Measurements from ENCODE around the gene ABCA9. TPM values are rescaled to one million over a fixed set of nuclear protein-coding genes. Genes with fewer than 3 reads are reported as not detected.

ABCA9 gene
- total and polyA plus RNA-seq, 9 of the 15 experiments (the other 6 are each of a cell fraction or from before 2014, with no cell fraction given) = 0.04 TPM; not detected in 8

DNA sequence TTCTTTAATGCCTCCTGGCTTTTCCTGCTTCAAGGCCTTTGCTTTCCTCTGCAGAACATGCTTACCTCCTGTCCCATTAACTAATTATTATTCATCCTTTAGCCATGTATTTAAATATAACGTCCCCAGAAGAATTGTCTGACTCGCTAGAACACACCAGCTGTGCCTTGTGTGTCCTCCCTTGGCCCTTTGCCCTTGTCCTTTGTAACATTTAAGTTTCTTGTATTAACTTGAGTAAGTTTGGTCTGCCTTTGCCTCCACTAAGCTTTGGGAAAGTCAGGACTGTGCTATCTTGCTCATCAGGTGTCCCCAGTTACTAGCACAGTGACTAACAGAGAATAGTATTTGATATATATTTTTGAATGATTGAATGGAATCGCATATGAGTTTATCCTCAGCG is 29.6 kb upstream of the ABCA9 start:
- in situ Hi-C loops (cut with MboI) (no loop called here), intact Hi-C loops (cut with micrococcal nuclease) (no loop called here)
- H3K9me1 ChIP-seq (ENCODE audit: control insufficient read depth, insufficient read depth, low read length) = no peaks in the 10 kb centered on the region
- BruUV-seq (replicated peaks) = no TSS peak
- FAIRE-seq = no peak
- no peak overlapping the region for H3K4me2 ChIP-seq (ENCODE audit: insufficient read depth, low read length)
- no peak overlapping the region for H3K9ac ChIP-seq (ENCODE audit: insufficient read depth in 1 of 2, low read depth in 2 of 2, low read length in 2 of 2)
- ChIA-PET CTCF (ENCODE audit: low intra/inter-chr PET ratio) (no interaction called here), POLR2A (no interaction called here)
- 90% methylated on average over 3 of the region's 4 CpGs for WGBS (ENCODE audit: insufficient coverage, low coverage, missing lambda C conversion rate)
- ATAC-seq = no peak
- H3K4me3 ChIP-seq = no peak overlapping the region
- H3K27me3 ChIP-seq (ENCODE audit: control insufficient read depth in 2 of 2, insufficient read depth in 2 of 2, low read length in 2 of 2) = no peaks in the 10 kb centered on the region
- peaks cover 3 to 27% of the 10 kb centered on the region in 2 experiments; a peak in 4 of 5 replicates for H3K4me1 ChIP-seq (replicated peaks in 1 of 2; ENCODE audit: control insufficient read depth in 2 of 2, insufficient read depth in 2 of 2, low read length in 2 of 2)
- no peaks in the 10 kb centered on the region for H3K79me2 ChIP-seq (ENCODE audit: control insufficient read depth, insufficient read depth, low read length)
- H2AFZ ChIP-seq (ENCODE audit: low read depth, low read length) = no peak overlapping the region
- no peak for DNase-seq (ENCODE audit: extremely low read depth in 1 of 4, low spot score in 3 of 4)
- H4K20me1 ChIP-seq (replicated peaks; ENCODE audit: control insufficient read depth, insufficient read depth, low read length) = no peaks in the 10 kb centered on the region
- H3K27ac ChIP-seq (ENCODE audit: extremely low read depth, low read depth, low read length) = no peak overlapping the region; the same call in 2 of the 3 replicates
- peaks cover 18% of the 10 kb centered on the region for H3K9me3 ChIP-seq (replicated peaks; ENCODE audit: control insufficient read depth, insufficient read depth, low read depth, low read length)
- H3K36me3 ChIP-seq (ENCODE audit: control insufficient read depth, insufficient read depth, low read length) = peaks cover 7% of the 10 kb centered on the region; the same call in 2 of the 3 replicates
- TF ChIP-seq ZEB2 (IDR thresholded peaks at IDR 0.05) (no peak), ESRRA (IDR thresholded peaks at IDR 0.05; ENCODE audit: borderline replicate concordance, low read depth) (no peak), RBM14 (IDR thresholded peaks at IDR 0.05; ENCODE audit: borderline replicate concordance, insufficient read depth, low read depth, low read length) (no peak), KLF10 (CRISPR knock-in tag; IDR thresholded peaks at IDR 0.05) (no peak), SMARCB1 (IDR thresholded peaks at IDR 0.05; ENCODE audit: insufficient read length, low read depth) (no peak), MTA2 (IDR thresholded peaks at IDR 0.05; ENCODE audit: low read depth) (no peak), BCOR (IDR thresholded peaks at IDR 0.05) (no peak), CC2D1A (IDR thresholded peaks at IDR 0.05) (no peak), YBX1 (IDR thresholded peaks at IDR 0.05) (no peak), TGIF2 (CRISPR knock-in tag; IDR thresholded peaks at IDR 0.05) (no peak), ZNF133 (CRISPR knock-in tag; IDR thresholded peaks at IDR 0.05) (no peak), ZNF347 (CRISPR knock-in tag; IDR thresholded peaks at IDR 0.05; ENCODE audit: low read depth) (no peak), MAFF (IDR thresholded peaks at IDR 0.05; ENCODE audit: low read length) (no peak)
- TF ChIP-seq, protein P1, sequence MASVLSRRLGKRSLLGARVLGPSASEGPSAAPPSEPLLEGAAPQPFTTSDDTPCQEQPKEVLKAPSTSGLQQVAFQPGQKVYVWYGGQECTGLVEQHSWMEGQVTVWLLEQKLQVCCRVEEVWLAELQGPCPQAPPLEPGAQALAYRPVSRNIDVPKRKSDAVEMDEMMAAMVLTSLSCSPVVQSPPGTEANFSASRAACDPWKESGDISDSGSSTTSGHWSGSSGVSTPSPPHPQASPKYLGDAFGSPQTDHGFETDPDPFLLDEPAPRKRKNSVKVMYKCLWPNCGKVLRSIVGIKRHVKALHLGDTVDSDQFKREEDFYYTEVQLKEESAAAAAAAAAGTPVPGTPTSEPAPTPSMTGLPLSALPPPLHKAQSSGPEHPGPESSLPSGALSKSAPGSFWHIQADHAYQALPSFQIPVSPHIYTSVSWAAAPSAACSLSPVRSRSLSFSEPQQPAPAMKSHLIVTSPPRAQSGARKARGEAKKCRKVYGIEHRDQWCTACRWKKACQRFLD (CRISPR knock-in tag; IDR thresholded peaks at IDR 0.05) = no peak
- TF ChIP-seq, protein P2, sequence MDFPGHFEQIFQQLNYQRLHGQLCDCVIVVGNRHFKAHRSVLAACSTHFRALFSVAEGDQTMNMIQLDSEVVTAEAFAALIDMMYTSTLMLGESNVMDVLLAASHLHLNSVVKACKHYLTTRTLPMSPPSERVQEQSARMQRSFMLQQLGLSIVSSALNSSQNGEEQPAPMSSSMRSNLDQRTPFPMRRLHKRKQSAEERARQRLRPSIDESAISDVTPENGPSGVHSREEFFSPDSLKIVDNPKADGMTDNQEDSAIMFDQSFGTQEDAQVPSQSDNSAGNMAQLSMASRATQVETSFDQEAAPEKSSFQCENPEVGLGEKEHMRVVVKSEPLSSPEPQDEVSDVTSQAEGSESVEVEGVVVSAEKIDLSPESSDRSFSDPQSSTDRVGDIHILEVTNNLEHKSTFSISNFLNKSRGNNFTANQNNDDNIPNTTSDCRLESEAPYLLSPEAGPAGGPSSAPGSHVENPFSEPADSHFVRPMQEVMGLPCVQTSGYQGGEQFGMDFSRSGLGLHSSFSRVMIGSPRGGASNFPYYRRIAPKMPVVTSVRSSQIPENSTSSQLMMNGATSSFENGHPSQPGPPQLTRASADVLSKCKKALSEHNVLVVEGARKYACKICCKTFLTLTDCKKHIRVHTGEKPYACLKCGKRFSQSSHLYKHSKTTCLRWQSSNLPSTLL (IDR thresholded peaks at IDR 0.05) = no peak
- TF ChIP-seq, protein P3, sequence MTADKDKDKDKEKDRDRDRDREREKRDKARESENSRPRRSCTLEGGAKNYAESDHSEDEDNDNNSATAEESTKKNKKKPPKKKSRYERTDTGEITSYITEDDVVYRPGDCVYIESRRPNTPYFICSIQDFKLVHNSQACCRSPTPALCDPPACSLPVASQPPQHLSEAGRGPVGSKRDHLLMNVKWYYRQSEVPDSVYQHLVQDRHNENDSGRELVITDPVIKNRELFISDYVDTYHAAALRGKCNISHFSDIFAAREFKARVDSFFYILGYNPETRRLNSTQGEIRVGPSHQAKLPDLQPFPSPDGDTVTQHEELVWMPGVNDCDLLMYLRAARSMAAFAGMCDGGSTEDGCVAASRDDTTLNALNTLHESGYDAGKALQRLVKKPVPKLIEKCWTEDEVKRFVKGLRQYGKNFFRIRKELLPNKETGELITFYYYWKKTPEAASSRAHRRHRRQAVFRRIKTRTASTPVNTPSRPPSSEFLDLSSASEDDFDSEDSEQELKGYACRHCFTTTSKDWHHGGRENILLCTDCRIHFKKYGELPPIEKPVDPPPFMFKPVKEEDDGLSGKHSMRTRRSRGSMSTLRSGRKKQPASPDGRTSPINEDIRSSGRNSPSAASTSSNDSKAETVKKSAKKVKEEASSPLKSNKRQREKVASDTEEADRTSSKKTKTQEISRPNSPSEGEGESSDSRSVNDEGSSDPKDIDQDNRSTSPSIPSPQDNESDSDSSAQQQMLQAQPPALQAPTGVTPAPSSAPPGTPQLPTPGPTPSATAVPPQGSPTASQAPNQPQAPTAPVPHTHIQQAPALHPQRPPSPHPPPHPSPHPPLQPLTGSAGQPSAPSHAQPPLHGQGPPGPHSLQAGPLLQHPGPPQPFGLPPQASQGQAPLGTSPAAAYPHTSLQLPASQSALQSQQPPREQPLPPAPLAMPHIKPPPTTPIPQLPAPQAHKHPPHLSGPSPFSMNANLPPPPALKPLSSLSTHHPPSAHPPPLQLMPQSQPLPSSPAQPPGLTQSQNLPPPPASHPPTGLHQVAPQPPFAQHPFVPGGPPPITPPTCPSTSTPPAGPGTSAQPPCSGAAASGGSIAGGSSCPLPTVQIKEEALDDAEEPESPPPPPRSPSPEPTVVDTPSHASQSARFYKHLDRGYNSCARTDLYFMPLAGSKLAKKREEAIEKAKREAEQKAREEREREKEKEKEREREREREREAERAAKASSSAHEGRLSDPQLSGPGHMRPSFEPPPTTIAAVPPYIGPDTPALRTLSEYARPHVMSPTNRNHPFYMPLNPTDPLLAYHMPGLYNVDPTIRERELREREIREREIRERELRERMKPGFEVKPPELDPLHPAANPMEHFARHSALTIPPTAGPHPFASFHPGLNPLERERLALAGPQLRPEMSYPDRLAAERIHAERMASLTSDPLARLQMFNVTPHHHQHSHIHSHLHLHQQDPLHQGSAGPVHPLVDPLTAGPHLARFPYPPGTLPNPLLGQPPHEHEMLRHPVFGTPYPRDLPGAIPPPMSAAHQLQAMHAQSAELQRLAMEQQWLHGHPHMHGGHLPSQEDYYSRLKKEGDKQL (CRISPR knock-in tag; IDR thresholded peaks at IDR 0.05; ENCODE audit: borderline replicate concordance) = no peak
